H1 (cell line): Measurements from ENCODE around the gene PTPN7. TPM values are rescaled to one million over a fixed set of nuclear protein-coding genes. Genes with fewer than 3 reads are reported as not detected.

Experiments used
- CTCF ChIA-PET: fragments of 300-600 bp; sonication (Branson Sonifier 250); formaldehyde crosslinking; loops from one replicate; lab custom pipeline; 2021; ENCODE audit not compliant: partially characterized antibody; lab: Charles Lee
- POLR2A ChIA-PET: fragments of 300-600 bp; sonication (Branson Sonifier 250); formaldehyde crosslinking; loops from one replicate; lab custom pipeline; 2021; ENCODE audit warnings: inconsistent platforms; ENCODE audit not compliant: partially characterized antibody; lab: Charles Lee
- DNase-seq, 2 experiments: peaks; one replicate each; pipeline versions ENCODE4 v3.0.0 to v3.0.0-alpha.2; 2010 to 2022; ENCODE audit warnings: low spot score in 2 of 2, low read depth in 1 of 2, mixed read lengths in 1 of 2
- FAIRE-seq: peaks from 2 replicates; lab custom pipeline; 2011; peaks lifted over from hg19 to GRCh38; lab: Jason Lieb, UNC
- H2AFZ ChIP-seq: 2 replicates; pipeline ENCODE4 v1.8.1; 2012; ENCODE audit warnings: low read length, inconsistent platforms
- H2AK5ac ChIP-seq: 2 replicates; pipeline ENCODE4 v1.6.1; 2013; ENCODE audit warnings: low read depth, low read length
- H2BK120ac ChIP-seq: replicated peaks from 2 replicates; pipeline ENCODE3; 2013; ENCODE audit warnings: low read depth, low read length, inconsistent platforms
- H2BK12ac ChIP-seq: 2 replicates; pipeline ENCODE4 v1.6.1; 2013; ENCODE audit warnings: low read depth, low read length
- H2BK15ac ChIP-seq: 2 replicates; pipeline ENCODE4 v1.6.1; 2013; ENCODE audit warnings: low read length
- H2BK20ac ChIP-seq: 2 replicates; pipeline ENCODE4 v1.6.1; 2013; ENCODE audit warnings: low read length
- H2BK5ac ChIP-seq: 2 replicates; pipeline ENCODE4 v1.6.1; 2013; ENCODE audit warnings: low read depth, low read length
- H3K14ac ChIP-seq: 2 replicates; pipeline ENCODE4 v1.6.1; 2013; ENCODE audit warnings: inconsistent platforms; ENCODE audit not compliant: insufficient read length
- H3K18ac ChIP-seq: 2 replicates; pipeline ENCODE4 v1.6.1; 2013; ENCODE audit warnings: low read length; ENCODE audit errors: extremely low read depth
- H3K23ac ChIP-seq: 2 replicates; pipeline ENCODE4 v1.6.1; 2013; ENCODE audit warnings: inconsistent platforms; ENCODE audit not compliant: insufficient read length
- H3K23me2 ChIP-seq: 2 replicates; pipeline ENCODE4 v1.6.1; 2013; ENCODE audit warnings: low read depth, low read length
- H3K27ac ChIP-seq: 2 replicates; pipeline ENCODE4 v1.6.1; 2011; ENCODE audit warnings: low read depth, low read length, inconsistent platforms
- H3K27me3 ChIP-seq, 4 experiments: replicated peaks in 1 of 4; 1 replicate in 1 of 4; 2 replicates in 3 of 4; pipeline versions ENCODE4 v1.6.1 to v1.8.1; 2011 to 2013; ENCODE audit warnings: low read length in 3 of 4, mild to moderate bottlenecking in 3 of 4, inconsistent platforms in 2 of 4, mixed read lengths in 2 of 4, moderate library complexity in 1 of 4; ENCODE audit not compliant: control insufficient read depth in 3 of 4, insufficient read depth in 3 of 4; ENCODE audit errors: extremely low read depth in 1 of 4
- H3K36me3 ChIP-seq, 4 experiments: 2 replicates each; pipeline versions ENCODE4 v1.6.1 to v1.8.1; 2011 to 2013; ENCODE audit warnings: mild to moderate bottlenecking in 4 of 4, low read length in 3 of 4, moderate library complexity in 2 of 4, control low read depth in 1 of 4, inconsistent platforms in 1 of 4; ENCODE audit not compliant: insufficient read depth in 4 of 4, control insufficient read depth in 2 of 4
- H3K4ac ChIP-seq: replicated peaks from 2 replicates; pipeline ENCODE3; 2013; ENCODE audit warnings: low read length, low read depth, mixed read lengths, inconsistent platforms; ENCODE audit not compliant: insufficient read length
- H3K4me1 ChIP-seq, 4 experiments: replicated peaks in 1 of 4; 1 replicate in 1 of 4; 2 replicates in 3 of 4; pipeline versions ENCODE4 v1.6.1 to v1.8.1; 2011 to 2013; ENCODE audit warnings: low read length in 3 of 4, inconsistent platforms in 2 of 4, mixed read lengths in 1 of 4; ENCODE audit not compliant: insufficient read depth in 4 of 4, control insufficient read depth in 3 of 4
- H3K4me2 ChIP-seq, 2 experiments: 2 replicates each; pipeline versions ENCODE4 v1.6.1 to v1.8.1; 2011 to 2013; ENCODE audit warnings: low read depth in 2 of 2, low read length in 2 of 2, control low read depth in 1 of 2, inconsistent platforms in 1 of 2, mild to moderate bottlenecking in 1 of 2; ENCODE audit not compliant: insufficient read depth in 1 of 2
- H3K4me3 ChIP-seq, 4 experiments: fragments of 200-600, 300-600 bp in 1 of 4; sonication (generic), shearing (Covaris generic), sonication (Bioruptor Twin) in 1 of 4; 2 replicates each; pipeline versions ENCODE4 v1.5.1 to v1.8.1; 2011 to 2016; ENCODE audit warnings: low read length in 4 of 4, low read depth in 3 of 4, control low read depth in 2 of 4, inconsistent platforms in 2 of 4, mild to moderate bottlenecking in 2 of 4, mixed read lengths in 1 of 4, moderate library complexity in 1 of 4; ENCODE audit not compliant: insufficient read depth in 2 of 4; ENCODE audit errors: extremely low read depth in 1 of 4
- H3K56ac ChIP-seq: replicated peaks from 2 replicates; pipeline ENCODE3; 2013; ENCODE audit warnings: low read depth, mild to moderate bottlenecking, mixed read lengths, low read length, inconsistent platforms; ENCODE audit not compliant: insufficient read length
- H3K79me1 ChIP-seq: 2 replicates; pipeline ENCODE4 v1.6.1; 2013; ENCODE audit warnings: low read depth, low read length, control low read depth
- H3K79me2 ChIP-seq, 2 experiments: 2 replicates each; pipeline versions ENCODE4 v1.6.1 to v1.8.1; 2012 to 2013; ENCODE audit warnings: low read length in 2 of 2, mild to moderate bottlenecking in 2 of 2, inconsistent platforms in 1 of 2; ENCODE audit not compliant: insufficient read depth in 2 of 2, control insufficient read depth in 1 of 2
- H3K9ac ChIP-seq, 4 experiments: replicated peaks in 1 of 4; 1 replicate in 1 of 4; 2 replicates in 3 of 4; pipeline versions ENCODE4 v1.6.1 to v1.8.1; 2011 to 2013; ENCODE audit warnings: low read depth in 3 of 4, low read length in 3 of 4, control low read depth in 2 of 4, mild to moderate bottlenecking in 2 of 4, moderate library complexity in 2 of 4, inconsistent platforms in 1 of 4; ENCODE audit errors: extremely low read depth in 1 of 4
- H3K9me3 ChIP-seq, 2 experiments: 2 replicates each; pipeline versions ENCODE4 v1.6.1 to v1.8.1; 2012 to 2013; ENCODE audit warnings: mild to moderate bottlenecking in 2 of 2, moderate library complexity in 2 of 2, control low read depth in 1 of 2, inconsistent platforms in 1 of 2, low read depth in 1 of 2, low read length in 1 of 2, mixed read lengths in 1 of 2; ENCODE audit not compliant: insufficient read depth in 2 of 2
- H4K20me1 ChIP-seq, 2 experiments: replicated peaks in 1 of 2; 2 replicates each; pipeline versions ENCODE3 to v1.8.1; 2011 to 2013; ENCODE audit warnings: inconsistent platforms in 2 of 2, low read length in 2 of 2, mild to moderate bottlenecking in 1 of 2; ENCODE audit not compliant: insufficient read depth in 2 of 2, control insufficient read depth in 1 of 2
- H4K5ac ChIP-seq: 2 replicates; pipeline ENCODE4 v1.6.1; 2013; ENCODE audit warnings: low read length, low read depth, mixed read lengths, inconsistent platforms; ENCODE audit not compliant: insufficient read length
- H4K8ac ChIP-seq: 2 replicates; pipeline ENCODE4 v1.8.0; 2013; ENCODE audit warnings: mild to moderate bottlenecking, moderate library complexity, low read length, inconsistent platforms; ENCODE audit not compliant: insufficient read depth; ENCODE audit errors: extremely low read depth
- H4K91ac ChIP-seq: replicated peaks from 2 replicates; pipeline ENCODE3; 2013; ENCODE audit warnings: low read length, mixed read lengths, inconsistent platforms; ENCODE audit not compliant: insufficient read length
- ATF3 ChIP-seq: IDR thresholded peaks from 2 replicates; pipeline ENCODE4 v1.6.1; 2011; ENCODE audit warnings: low read depth, mild to moderate bottlenecking, low read length; ENCODE audit not compliant: insufficient read depth
- CBX8 ChIP-seq: fragments of 300-800, 300-1000 bp; sonication (generic); IDR thresholded peaks from 2 replicates; pipeline ENCODE4 v1.7.1; 2016; ENCODE audit warnings: low read depth, low read length, borderline replicate concordance
- CHD2 ChIP-seq: IDR thresholded peaks from 2 replicates; pipeline ENCODE4 v1.6.1; 2012; ENCODE audit warnings: low read length, improper control_type of control experiment
- CREB1 ChIP-seq: IDR thresholded peaks from 2 replicates; pipeline ENCODE4 v1.6.1; 2012; ENCODE audit warnings: inconsistent platforms
- E2F6 ChIP-seq: IDR thresholded peaks from 2 replicates; pipeline ENCODE4 v1.6.1; 2012; ENCODE audit warnings: inconsistent platforms
- JUND ChIP-seq: IDR thresholded peaks from 2 replicates; pipeline ENCODE4 v1.6.1; 2011; ENCODE audit warnings: mild to moderate bottlenecking, improper control_type of control experiment, low read length
- MAX ChIP-seq: IDR thresholded peaks from 2 replicates; pipeline ENCODE4 v1.6.1; 2012; ENCODE audit warnings: inconsistent platforms
- RAD21 ChIP-seq, 2 experiments: IDR thresholded peaks in 1 of 2; conservative IDR thresholded peaks in 1 of 2; 2 replicates each; pipeline ENCODE4 v1.6.1; 2011; ENCODE audit warnings: low read depth in 2 of 2, low read length in 2 of 2, improper control_type of control experiment in 1 of 2, inconsistent platforms in 1 of 2, mild to moderate bottlenecking in 1 of 2, moderate library complexity in 1 of 2
- SP1 ChIP-seq: IDR thresholded peaks from 2 replicates; pipeline ENCODE4 v1.6.1; 2011; ENCODE audit warnings: low read depth, low read length
- SRF ChIP-seq: IDR thresholded peaks from 2 replicates; pipeline ENCODE4 v1.6.1; 2011; ENCODE audit warnings: mild to moderate bottlenecking, low read depth, low read length, moderate library complexity
- WGBS, 2 experiments: shearing (Covaris generic) in 1 of 2; methylation state at CpG; one replicate each; pipeline versions ENCODE4 v1.1.6 to v1.1.7; 2013 to 2015; ENCODE audit warnings: low lambda C conversion rate in 2 of 2, mixed read lengths in 2 of 2, inconsistent platforms in 1 of 2, low coverage in 1 of 2, missing lambda C conversion rate in 1 of 2; ENCODE audit not compliant: insufficient replicate concordance in 2 of 2, insufficient coverage in 1 of 2, insufficient read length in 1 of 2; ENCODE audit errors: extremely low coverage in 1 of 2, missing lambda C conversion rate in 1 of 2; 5-methylcytosine and 5-hydroxymethylcytosine counted together
- polyA plus RNA-seq, 7 experiments: library from polyadenylated mRNA; depleted of rRNA in 3 of 7; stranded (reverse) in 5 of 7; unstranded in 2 of 7; fragments of >200 nt in 5 of 7; fragments of 200-250 nt in 2 of 7; gene quantifications; 1 replicate in 5 of 7; 2 replicates in 1 of 7; 4 replicates in 1 of 7; pipeline versions ENCODE4 v1.2.1 to v1.2.3, GENCODE V29; 2011 to 2013; ENCODE audit warnings: missing spikeins in 2 of 7, mixed read lengths in 2 of 7
- total RNA-seq: library from RNA; stranded (reverse); fragmentation: NEBNext Ultra II Directional; extraction: Animal tissue kit (Norgen Biotek cat#: 25700); gene quantifications from 2 replicates; pipeline ENCODE4 v1.2.1, GENCODE V29; 2021

PTPN7 gene
- total and polyA plus RNA-seq, 2 of the 8 experiments (the other 6 are each of a cell fraction or from before 2014, with no cell fraction given) = 0.20 TPM; not detected in 1

- Histone ChIP-seq H3K4ac (no peak overlapping the region), H2AK5ac (no peak overlapping the region), H4K5ac (no peak overlapping the region), H4K91ac (no peak overlapping the region), H3K27ac (no peak overlapping the region), H3K4me3 (no peak overlapping the region), H3K18ac (peak overlapping the region; percentile 48), H3K36me3 (no peaks in the 10 kb centered on the region), H2BK15ac (0 out of 2 replicates have a peak overlapping the region, but pooled peaks have one; percentile 61), H3K9ac (no peak overlapping the region), H2BK12ac (0 out of 2 replicates have a peak overlapping the region, but pooled peaks have one; percentile 9), H3K4me2 (peak overlapping the region; percentile 3 to 24; a peak in 3 of 4 replicates), H3K23ac (no peak overlapping the region), H2AFZ (peak overlapping the region; percentile 2; the same call in 1 of the 2 replicates), H4K20me1 (no peaks in the 10 kb centered on the region), H3K79me2 (no peaks in the 10 kb centered on the region), H3K9me3 (no peaks in the 10 kb centered on the region), H3K27me3 (no peaks in the 10 kb centered on the region; a peak in 3 of 7 replicates), H2BK20ac (no peak overlapping the region), H2BK5ac (0 out of 2 replicates have a peak overlapping the region, but pooled peaks have one; percentile 66), H3K79me1 (no peaks in the 10 kb centered on the region), H3K4me1 (peaks cover 0 to 6% (median 4%) of the 10 kb centered on the region in 4 experiments; a peak in 5 of 7 replicates), H2BK120ac (no peak overlapping the region), H3K23me2 (no peaks in the 10 kb centered on the region; the same call in 1 of the 2 replicates), H3K56ac (no peak overlapping the region), H4K8ac (peak overlapping the region; percentile 51), H3K14ac (no peak overlapping the region)
- ChIA-PET CTCF (interaction anchor here (0.6 to 8.2 kb wide), 21 partner anchors 10 to 532 kb away, joined by 3 to 107 read pairs (median 5); partner anchors contain the start of genes LGR6 and PTPN7), POLR2A (interaction anchor here (0.9 to 1.8 kb wide), 2 partner anchors 8 to 31 kb away, joined by 3 read pairs; partner anchors contain the start of gene LGR6)
- DNase-seq = peak; percentile 97 to 99
- FAIRE-seq = peak; percentile 97
- 34% methylated on average over 17 of the region's 19 CpGs; no CpG with 5 or more reads in 1 of the 2 experiments for WGBS, 2 experiments
- TF ChIP-seq MAX (peak; percentile 71), RAD21 (IDR thresholded peaks at IDR 0.05 in 1 of 2, conservative IDR thresholded peaks at IDR 0.05 in 1 of 2; ENCODE audit: low read depth in 2 of 2, low read length in 2 of 2) (peak; percentile 79 to 84), E2F6 (0 out of 2 replicates have a peak, but pooled peaks have one; percentile 17), CBX8 (no peak), JUND (0 out of 2 replicates have a peak, but pooled peaks have one; percentile 36), SRF (no peak), CHD2 (peak; percentile 25; the same call in 1 of the 2 replicates), CREB1 (peak; percentile 72), ATF3 (no peak), SP1 (peak; percentile 70; the same call in 1 of the 2 replicates)
These were observed 24.5 kb upstream of the PTPN7 start for GRCh38 chr1:202184750-202185460.
